Nephron progenitor cell (in vitro differentiated cells): ENCODE results near the gene GSTT4.

Experiments used
- DNase-seq: peaks from one replicate; pipeline ENCODE4 v3.0.0; 2021
- H3K27ac Mint-ChIP-seq: 2 replicates; pipeline ENCODE4 v1.8.0; 2021; ENCODE audit warnings: mild to moderate bottlenecking, moderate library complexity, mixed read lengths
- H3K27me3 Mint-ChIP-seq: 2 replicates; pipeline ENCODE4 v1.8.0; 2021; ENCODE audit warnings: mild to moderate bottlenecking, low read depth, mixed read lengths; ENCODE audit not compliant: poor library complexity
- H3K36me3 Mint-ChIP-seq: 2 replicates; pipeline ENCODE4 v1.8.0; 2021; ENCODE audit warnings: low read depth, mixed read lengths
- H3K4me1 Mint-ChIP-seq: 2 replicates; pipeline ENCODE4 v1.8.0; 2021; ENCODE audit warnings: mixed read lengths
- H3K4me3 Mint-ChIP-seq: 2 replicates; pipeline ENCODE4 v1.8.0; 2021; ENCODE audit warnings: mild to moderate bottlenecking, moderate library complexity, mixed read lengths
- H3K9me3 Mint-ChIP-seq: 2 replicates; pipeline ENCODE4 v1.8.0; 2021; ENCODE audit warnings: mild to moderate bottlenecking, moderate library complexity, mixed read lengths
- TF ChIP-seq, protein P1 (sequence below): fragments of 200-600 bp; sonication (generic); IDR thresholded peaks from 2 replicates; pipeline ENCODE4 v1.5.0; 2021; ENCODE audit warnings: antibody characterized with exemption

Gene GSTT4

DNA sequence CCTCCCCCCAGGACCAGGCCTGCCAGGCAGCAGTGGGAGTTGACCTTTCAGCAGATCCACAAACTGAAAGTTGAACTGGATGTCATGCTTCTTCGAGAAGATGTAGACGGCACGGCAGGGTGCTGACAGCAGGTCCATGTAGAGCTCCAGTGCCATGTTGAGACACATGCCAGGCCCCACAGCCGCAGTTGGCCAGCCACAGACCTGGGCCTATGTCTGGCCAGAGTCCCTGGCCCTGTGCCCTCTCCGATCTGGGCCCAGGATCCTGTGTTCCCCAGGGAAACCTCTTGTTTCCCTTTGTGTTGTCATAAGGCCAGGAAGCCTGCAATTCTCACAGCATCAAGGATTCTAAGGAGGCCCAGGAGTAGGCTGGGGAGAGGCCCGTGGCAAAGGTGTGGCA is at the start of gene GSTT4:
Gene GSTT4, minus strand, starts transcription at position 253 of the 400 bp plus-strand sequence. Its CDS starts 97 bp downstream, at position 156.
- no peak for DNase-seq
- H3K27me3 Mint-ChIP-seq = peaks cover 14% of the 10 kb centered on the region
- no peaks in the 10 kb centered on the region for H3K9me3 Mint-ChIP-seq
- H3K4me1 Mint-ChIP-seq = peaks cover 19% of the 10 kb centered on the region
- no peak within 1 kb of the TSS for H3K4me3 Mint-ChIP-seq
- H3K27ac Mint-ChIP-seq = no peak within 1 kb of the TSS
- TF ChIP-seq, protein P1, sequence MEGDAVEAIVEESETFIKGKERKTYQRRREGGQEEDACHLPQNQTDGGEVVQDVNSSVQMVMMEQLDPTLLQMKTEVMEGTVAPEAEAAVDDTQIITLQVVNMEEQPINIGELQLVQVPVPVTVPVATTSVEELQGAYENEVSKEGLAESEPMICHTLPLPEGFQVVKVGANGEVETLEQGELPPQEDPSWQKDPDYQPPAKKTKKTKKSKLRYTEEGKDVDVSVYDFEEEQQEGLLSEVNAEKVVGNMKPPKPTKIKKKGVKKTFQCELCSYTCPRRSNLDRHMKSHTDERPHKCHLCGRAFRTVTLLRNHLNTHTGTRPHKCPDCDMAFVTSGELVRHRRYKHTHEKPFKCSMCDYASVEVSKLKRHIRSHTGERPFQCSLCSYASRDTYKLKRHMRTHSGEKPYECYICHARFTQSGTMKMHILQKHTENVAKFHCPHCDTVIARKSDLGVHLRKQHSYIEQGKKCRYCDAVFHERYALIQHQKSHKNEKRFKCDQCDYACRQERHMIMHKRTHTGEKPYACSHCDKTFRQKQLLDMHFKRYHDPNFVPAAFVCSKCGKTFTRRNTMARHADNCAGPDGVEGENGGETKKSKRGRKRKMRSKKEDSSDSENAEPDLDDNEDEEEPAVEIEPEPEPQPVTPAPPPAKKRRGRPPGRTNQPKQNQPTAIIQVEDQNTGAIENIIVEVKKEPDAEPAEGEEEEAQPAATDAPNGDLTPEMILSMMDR = no peak
- no peaks in the 10 kb centered on the region for H3K36me3 Mint-ChIP-seq

DNA sequence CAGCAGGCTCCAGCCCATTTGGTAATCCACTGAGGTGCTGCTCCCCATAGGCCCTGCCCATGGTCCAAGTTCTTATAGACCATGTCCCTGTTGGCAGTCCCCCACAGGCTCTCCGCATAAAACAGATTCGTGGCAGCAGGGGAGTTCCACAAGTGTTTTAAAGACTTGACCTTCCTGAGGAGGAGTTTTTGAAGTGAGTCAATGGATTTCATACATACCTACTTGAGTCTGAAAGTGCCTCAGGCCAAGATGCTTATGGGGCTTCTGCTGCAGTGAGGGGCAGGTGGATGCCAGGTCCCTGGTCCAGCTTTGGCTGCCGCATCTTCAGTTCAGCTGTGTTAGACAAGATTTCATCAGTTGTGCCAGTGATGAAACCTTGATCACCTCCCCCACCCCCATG is 49.1 kb upstream of the GSTT4 start:
- Mint-ChIP-seq H3K27me3 (peaks cover 4% of the 10 kb centered on the region), H3K9me3 (no peaks in the 10 kb centered on the region), H3K4me3 (no peak overlapping the region), H3K4me1 (no peaks in the 10 kb centered on the region), H3K36me3 (peaks cover 71% of the 10 kb centered on the region), H3K27ac (peak overlapping the region; percentile 70)
- TF ChIP-seq, protein P1 = no peak
- DNase-seq = no peak

DNA sequence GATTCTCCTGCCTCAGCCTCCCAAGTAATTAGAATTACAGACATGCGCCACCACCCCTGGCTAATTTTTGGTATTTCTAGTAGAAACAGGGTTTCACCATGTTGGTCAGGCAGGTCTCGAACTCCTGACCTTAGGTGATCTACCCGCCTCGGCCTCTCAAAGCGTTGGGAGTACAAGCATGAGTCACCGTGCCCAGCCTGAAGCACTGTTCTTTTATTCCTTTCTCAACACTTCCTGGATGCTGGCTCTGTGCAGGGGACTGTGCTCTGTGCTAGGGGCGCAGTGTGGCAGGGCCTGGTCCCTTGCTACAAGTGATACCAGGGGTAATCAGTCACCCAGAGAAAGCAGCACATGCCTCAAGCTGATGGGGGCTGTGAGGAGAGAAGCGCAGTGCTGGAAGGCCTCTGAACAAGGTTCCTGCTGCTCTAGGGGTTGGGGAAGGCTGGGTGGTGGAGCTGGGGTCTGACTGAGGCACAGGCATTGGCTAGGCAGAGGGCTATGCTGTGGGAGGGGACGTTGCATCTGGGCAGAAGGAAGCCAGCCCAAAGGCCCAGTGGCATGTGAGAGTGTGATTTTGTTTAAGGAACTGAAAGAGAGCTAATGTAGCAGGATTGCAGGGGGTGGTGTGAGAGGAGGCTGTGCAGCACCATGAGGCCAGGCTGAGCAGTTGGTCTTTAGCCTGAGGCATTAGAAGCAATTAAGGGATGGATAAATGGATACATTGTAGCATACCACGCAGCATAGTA is 48.4 kb upstream of the GSTT4 start:
- no peak overlapping the region for H3K27ac Mint-ChIP-seq

DNA sequence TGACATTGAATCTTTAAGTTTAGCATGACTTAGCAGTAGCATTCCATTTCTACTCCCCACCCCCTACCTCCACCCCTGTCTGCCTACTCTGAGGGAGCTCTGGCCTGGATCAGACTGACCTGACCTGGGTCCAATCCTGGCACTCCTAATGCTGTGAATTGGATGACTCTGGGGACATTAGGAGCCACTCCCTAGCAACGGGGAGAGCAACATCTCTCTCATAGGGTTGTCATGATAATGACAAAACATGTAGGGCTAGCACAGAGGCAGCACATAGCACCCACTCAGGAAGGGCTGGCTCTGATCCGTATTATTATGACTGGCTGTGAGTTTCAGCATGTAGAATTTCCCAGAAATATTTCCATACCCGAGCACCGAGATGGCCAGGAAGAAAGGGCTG is 46.3 kb upstream of the GSTT4 start:
- no peaks in the 10 kb centered on the region for H3K9me3 Mint-ChIP-seq
- peaks cover 4% of the 10 kb centered on the region for H3K27me3 Mint-ChIP-seq
- H3K4me1 Mint-ChIP-seq = no peaks in the 10 kb centered on the region
- TF ChIP-seq, protein P1 = no peak
- H3K27ac Mint-ChIP-seq = peak overlapping the region; percentile 24
- DNase-seq = no peak
- no peak overlapping the region for H3K4me3 Mint-ChIP-seq
- H3K36me3 Mint-ChIP-seq = peaks cover 50% of the 10 kb centered on the region

More for the DNA sequence above, 48.4 kb upstream of the GSTT4 start:
- H3K4me3 Mint-ChIP-seq = no peak overlapping the region
- DNase-seq = no peak
- no peaks in the 10 kb centered on the region for H3K4me1 Mint-ChIP-seq
- TF ChIP-seq, protein P1 = no peak
- no peaks in the 10 kb centered on the region for H3K9me3 Mint-ChIP-seq
- H3K27me3 Mint-ChIP-seq = peaks cover 4% of the 10 kb centered on the region
- peaks cover 66% of the 10 kb centered on the region for H3K36me3 Mint-ChIP-seq

DNA sequence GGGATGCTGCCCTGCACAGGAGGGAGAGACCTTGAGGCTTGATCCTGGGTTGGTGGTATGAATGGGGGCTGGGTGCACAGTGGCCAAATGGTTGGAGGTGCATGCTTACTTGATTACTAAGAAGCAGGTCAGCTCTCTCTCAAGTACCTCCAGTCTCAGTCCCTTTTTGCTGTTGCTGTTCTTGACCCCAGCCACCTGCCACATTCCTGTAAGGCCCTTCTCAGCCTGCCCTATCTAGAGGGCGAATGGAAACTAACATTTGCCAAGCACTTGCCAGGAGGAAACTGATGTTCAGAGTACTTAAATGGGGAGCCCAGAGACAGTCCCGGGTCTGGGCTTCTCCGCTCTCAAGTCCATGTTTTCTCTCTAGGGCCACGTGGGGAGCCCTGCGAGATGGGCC is 45.8 kb upstream of the GSTT4 start:
- TF ChIP-seq, protein P1 = no peak
- no peaks in the 10 kb centered on the region for H3K4me1 Mint-ChIP-seq
- no peak overlapping the region for H3K27ac Mint-ChIP-seq
- no peak for DNase-seq
- H3K9me3 Mint-ChIP-seq = no peaks in the 10 kb centered on the region
- H3K27me3 Mint-ChIP-seq = peaks cover 4% of the 10 kb centered on the region
- H3K4me3 Mint-ChIP-seq = no peak overlapping the region
- H3K36me3 Mint-ChIP-seq = peaks cover 44% of the 10 kb centered on the region

DNA sequence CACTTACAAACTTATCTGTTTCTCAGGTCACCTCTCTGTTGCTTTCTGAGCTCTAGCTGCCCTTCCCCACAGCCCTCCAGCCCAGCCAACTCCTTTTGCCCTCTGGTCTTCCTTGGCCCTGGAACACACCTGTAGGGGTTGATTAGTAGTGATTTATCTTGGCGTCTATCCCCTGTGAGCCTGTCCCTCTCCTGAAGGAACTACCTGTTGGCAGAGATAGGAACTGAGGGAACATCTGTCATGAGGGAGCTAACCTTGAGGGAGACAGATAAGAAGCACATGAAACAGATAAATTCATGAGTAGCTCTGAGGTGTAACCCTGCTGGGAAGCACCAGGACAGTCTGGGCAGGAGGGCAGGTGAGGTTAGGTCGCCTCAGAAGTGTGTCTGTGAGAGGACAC is 44.7 kb upstream of the GSTT4 start:
- Mint-ChIP-seq H3K4me3 (no peak overlapping the region), H3K36me3 (peaks cover 37% of the 10 kb centered on the region), H3K27ac (peak overlapping the region; percentile 19), H3K9me3 (no peaks in the 10 kb centered on the region), H3K4me1 (no peaks in the 10 kb centered on the region), H3K27me3 (peaks cover 4% of the 10 kb centered on the region)
- DNase-seq = no peak
- TF ChIP-seq, protein P1 = no peak
